Spinal cord (tissue), 10 donors: ENCODE measurements around the gene ZNF165. TPM values are rescaled to one million over a fixed set of nuclear protein-coding genes. Genes with fewer than 3 reads are reported as not detected.
"Not testable (repeated sequence)": the region's sequence is repeated elsewhere in the genome, so short reads cannot be mapped to it uniquely, and the experiment has no call there.

Experiments used
- DNase-seq, 6 donors: peaks; one replicate each; pipeline versions ENCODE4 v3.0.0 to v3.0.0-alpha.2; 2013 to 2015; ENCODE audit warnings: low spot score in 6 of 6, low read depth in 4 of 6
- H3K27ac ChIP-seq: one replicate; pipeline ENCODE4 v1.5.1; 2013; ENCODE audit warnings: low read depth, low read length, control low read depth
- H3K27me3 ChIP-seq: one replicate; pipeline ENCODE4 v1.6.1; 2013; ENCODE audit warnings: low read length; ENCODE audit not compliant: control insufficient read depth, insufficient read depth
- H3K36me3 ChIP-seq: one replicate; pipeline ENCODE4 v1.6.1; 2013; ENCODE audit warnings: low read length; ENCODE audit not compliant: control insufficient read depth, insufficient read depth
- H3K4me1 ChIP-seq: one replicate; pipeline ENCODE4 v1.6.1; 2013; ENCODE audit warnings: low read length; ENCODE audit not compliant: control insufficient read depth, insufficient read depth
- H3K4me3 ChIP-seq: one replicate; pipeline ENCODE4 v1.5.1; 2013; ENCODE audit warnings: low read depth, low read length, control low read depth
- H3K9me3 ChIP-seq: one replicate; pipeline ENCODE4 v1.6.1; 2013; ENCODE audit warnings: low read length; ENCODE audit not compliant: control insufficient read depth, insufficient read depth
- WGBS: methylation state at CpG from one replicate; pipeline ENCODE4 v1.1.5; 2013; ENCODE audit warnings: missing lambda C conversion rate; ENCODE audit not compliant: insufficient coverage; 5-methylcytosine and 5-hydroxymethylcytosine counted together
- long read RNA-seq, 4 donors: transcript quantifications; one replicate each; lab custom pipeline, GENCODE V29; 2026
- polyA plus RNA-seq, 2 donors: library from polyadenylated mRNA; unstranded; fragments of 120-200 nt; gene quantifications; one replicate each; pipeline ENCODE4 v1.2.1, GENCODE V29; 2013; ENCODE audit not compliant: insufficient read length in 2 of 2
- total RNA-seq, 2 donors: library from RNA; depleted of rRNA in 1 of 2; stranded (reverse); fragments of 120-200 nt in 1 of 2; fragments of >200 nt in 1 of 2; gene quantifications; one replicate each; pipeline versions ENCODE4 v1.2.3 to v1.2.4, GENCODE V29; 2013 to 2014
- donor health status: healthy.

ZNF165 gene
- total RNA-seq: 1 to 10 TPM in 1 of 2 donors, under 1 TPM in 1; 0.99 to 1.7 TPM
- polyA plus RNA-seq: 1 to 10 TPM; 1.6 to 1.9 TPM
- long read RNA-seq, donor 1: 0 reads
- long read RNA-seq, donor 2: 0 reads
- long read RNA-seq, donor 3: 0 reads
- long read RNA-seq, donor 4: 0 reads

- DNase-seq, H3K36me3 ChIP-seq, H3K4me1 ChIP-seq, H3K9me3 ChIP-seq, H3K27me3 ChIP-seq: not testable (repeated sequence)
- WGBS: 0% methylated on average over 6 of the region's 15 CpGs
- peak within 1 kb of the TSS; percentile 96 for H3K27ac ChIP-seq
- peak within 1 kb of the TSS; percentile 96 for H3K4me3 ChIP-seq
Observed at GRCh38 chr6:28080381-28080630, at the start of gene ZNF165. Gene ZNF165, plus strand, starts transcription at chr6:28080568. Its CDS starts 4,913 bp downstream, at chr6:28085481.

- no peak overlapping the region for H3K27ac ChIP-seq
- H3K27me3 ChIP-seq: no peaks in the 10 kb centered on the region
- H3K4me3 ChIP-seq: no peak overlapping the region
- H3K4me1 ChIP-seq: no peaks in the 10 kb centered on the region
- no peaks in the 10 kb centered on the region for H3K9me3 ChIP-seq
- no peak for DNase-seq
- WGBS: 67% methylated on average over 3 of the region's 4 CpGs
- H3K36me3 ChIP-seq: no peaks in the 10 kb centered on the region
Observed at GRCh38 chr6:28053584-28053983, 26.8 kb upstream of the ZNF165 start.

- H3K4me1 ChIP-seq: no peaks in the 10 kb centered on the region
- 80% methylated on average over 1 of the region's 2 CpGs for WGBS
Observed at GRCh38 chr6:28060405-28060804, 20.0 kb upstream of the ZNF165 start.

GRCh38 chr6:28064272-28064671 is 16.1 kb upstream of the ZNF165 start:
- no peak overlapping the region for H3K4me3 ChIP-seq
- H3K36me3 ChIP-seq: no peaks in the 10 kb centered on the region
- no peaks in the 10 kb centered on the region for H3K9me3 ChIP-seq
- WGBS: 83% methylated on average over 1 of the region's 3 CpGs
- no peak for DNase-seq
- H3K27ac ChIP-seq: no peak overlapping the region
- H3K4me1 ChIP-seq: no peaks in the 10 kb centered on the region
- H3K27me3 ChIP-seq: peaks cover 6% of the 10 kb centered on the region

More at GRCh38 chr6:28060405-28060804, 20.0 kb upstream of the ZNF165 start:
- Histone ChIP-seq H3K27ac (no peak overlapping the region), H3K9me3 (no peaks in the 10 kb centered on the region), H3K4me3 (no peak overlapping the region), H3K27me3 (no peaks in the 10 kb centered on the region), H3K36me3 (no peaks in the 10 kb centered on the region)
- no peak for DNase-seq

- no peak overlapping the region for H3K4me3 ChIP-seq
- H3K4me1 ChIP-seq: no peaks in the 10 kb centered on the region
- H3K27ac ChIP-seq: no peak overlapping the region
- no peaks in the 10 kb centered on the region for H3K9me3 ChIP-seq
- H3K27me3 ChIP-seq: peaks cover 6% of the 10 kb centered on the region
- no peak for DNase-seq
- no peaks in the 10 kb centered on the region for H3K36me3 ChIP-seq
Observed at GRCh38 chr6:28068067-28068466, 12.3 kb upstream of the ZNF165 start.

GRCh38 chr6:28070968-28071367 is 9.4 kb upstream of the ZNF165 start:
- H3K4me3 ChIP-seq, H3K27ac ChIP-seq, H3K9me3 ChIP-seq, H3K36me3 ChIP-seq, H3K27me3 ChIP-seq, DNase-seq, H3K4me1 ChIP-seq: not testable (repeated sequence)
- 54% methylated on average over 2 of the region's 4 CpGs for WGBS

- H3K36me3 ChIP-seq: no peaks in the 10 kb centered on the region
- no peak overlapping the region for H3K4me3 ChIP-seq
- DNase-seq: no peak
- H3K9me3 ChIP-seq: no peaks in the 10 kb centered on the region
- H3K27ac ChIP-seq: no peak overlapping the region
- H3K27me3 ChIP-seq: no peaks in the 10 kb centered on the region
- peaks cover 4% of the 10 kb centered on the region for H3K4me1 ChIP-seq
Observed at GRCh38 chr6:28078050-28078449, 2.3 kb upstream of the ZNF165 start.

- Histone ChIP-seq H3K4me1 (peaks cover 4% of the 10 kb centered on the region), H3K27me3 (no peaks in the 10 kb centered on the region), H3K4me3 (no peak overlapping the region), H3K36me3 (no peaks in the 10 kb centered on the region), H3K9me3 (no peaks in the 10 kb centered on the region), H3K27ac (no peak overlapping the region)
- DNase-seq: no peak
- 69% methylated on average over 1 of the region's 6 CpGs for WGBS
Observed at GRCh38 chr6:28078836-28079235, 1.5 kb upstream of the ZNF165 start.

GRCh38 chr6:28080631-28081485 is 490 bp downstream of the ZNF165 start:
- no peaks in the 10 kb centered on the region for H3K9me3 ChIP-seq
- under 1% methylated on average over 46 of the region's 46 CpGs for WGBS
- H3K4me1 ChIP-seq: peaks cover 4% of the 10 kb centered on the region
- H3K27ac ChIP-seq: peak overlapping the region; percentile 96
- no peaks in the 10 kb centered on the region for H3K27me3 ChIP-seq
- DNase-seq: peak; percentile 95 to 99 (median 98)
- H3K36me3 ChIP-seq: no peaks in the 10 kb centered on the region
- H3K4me3 ChIP-seq: peak overlapping the region; percentile 96

GRCh38 chr6:28081486-28081751 is 1.1 kb downstream of the ZNF165 start:
- peak overlapping the region; percentile 96 for H3K27ac ChIP-seq
- peak overlapping the region; percentile 96 for H3K4me3 ChIP-seq
- WGBS: 2% methylated on average over 3 of the region's 4 CpGs

More at GRCh38 chr6:28081486-28081751, 1.1 kb downstream of the ZNF165 start:
- Histone ChIP-seq H3K9me3 (no peaks in the 10 kb centered on the region), H3K36me3 (no peaks in the 10 kb centered on the region), H3K27me3 (no peaks in the 10 kb centered on the region), H3K4me1 (peaks cover 4% of the 10 kb centered on the region)
- DNase-seq: no peak
